HTR-8/SVneo (cell line): Measurements from ENCODE around the gene RUFY1.

Experiments
- DNase-seq: peaks from one replicate; pipeline ENCODE4 v3.0.0; 2011; ENCODE audit warnings: low spot score, mixed read lengths; ENCODE audit not compliant: insufficient read length
- FAIRE-seq: peaks from 2 replicates; lab custom pipeline; 2011; peaks lifted over from hg19 to GRCh38; lab: Jason Lieb, UNC

Gene RUFY1

GRCh38 chr5:179601871-179602625, 51.7 kb downstream of the RUFY1 start:
- FAIRE-seq (no peak), DNase-seq (no peak)

GRCh38 chr5:179603308-179603707, 53.0 kb downstream of the RUFY1 start:
- DNase-seq (no peak), FAIRE-seq (no peak)

DNA sequence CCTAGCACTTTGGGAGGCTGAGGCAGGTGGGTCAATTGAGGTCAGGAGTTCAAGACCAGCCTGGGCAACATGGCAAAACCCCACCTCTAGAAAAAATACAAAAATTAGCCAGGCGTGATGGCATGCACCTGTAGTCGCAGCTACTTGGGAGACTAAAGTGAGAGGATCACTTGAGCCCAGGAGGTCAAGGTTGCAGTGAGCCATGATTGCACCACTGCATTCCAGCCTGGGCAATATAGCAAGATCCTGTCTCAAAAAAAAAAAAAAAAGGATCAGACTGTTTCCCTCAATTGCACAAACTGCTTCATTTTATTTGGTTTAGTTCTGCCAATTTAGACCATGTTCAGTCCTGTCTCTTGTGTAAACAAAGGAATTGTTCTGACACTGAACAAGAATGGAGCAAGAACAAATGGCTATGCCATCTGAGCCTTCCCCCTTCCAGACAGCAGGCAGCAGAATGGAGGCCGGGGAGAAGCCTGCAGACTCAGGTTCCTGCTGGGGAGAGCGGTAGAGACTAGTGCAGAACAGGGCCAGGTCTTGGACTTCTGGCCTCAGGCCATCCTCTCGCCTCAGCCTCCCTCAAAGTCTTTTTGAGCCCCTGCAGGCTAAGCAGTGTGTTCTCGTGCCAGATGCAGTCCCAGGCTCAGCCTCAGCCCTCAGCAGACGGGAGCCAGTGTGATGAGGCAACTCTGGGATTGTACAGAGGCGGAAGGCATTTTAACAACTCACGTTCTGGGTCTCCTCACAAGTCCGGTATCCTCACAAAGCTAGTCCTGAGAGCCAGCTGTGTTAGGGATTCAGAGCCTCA, 54.9 kb downstream of the RUFY1 start:
- no peak for FAIRE-seq
- DNase-seq = no peak

DNA sequence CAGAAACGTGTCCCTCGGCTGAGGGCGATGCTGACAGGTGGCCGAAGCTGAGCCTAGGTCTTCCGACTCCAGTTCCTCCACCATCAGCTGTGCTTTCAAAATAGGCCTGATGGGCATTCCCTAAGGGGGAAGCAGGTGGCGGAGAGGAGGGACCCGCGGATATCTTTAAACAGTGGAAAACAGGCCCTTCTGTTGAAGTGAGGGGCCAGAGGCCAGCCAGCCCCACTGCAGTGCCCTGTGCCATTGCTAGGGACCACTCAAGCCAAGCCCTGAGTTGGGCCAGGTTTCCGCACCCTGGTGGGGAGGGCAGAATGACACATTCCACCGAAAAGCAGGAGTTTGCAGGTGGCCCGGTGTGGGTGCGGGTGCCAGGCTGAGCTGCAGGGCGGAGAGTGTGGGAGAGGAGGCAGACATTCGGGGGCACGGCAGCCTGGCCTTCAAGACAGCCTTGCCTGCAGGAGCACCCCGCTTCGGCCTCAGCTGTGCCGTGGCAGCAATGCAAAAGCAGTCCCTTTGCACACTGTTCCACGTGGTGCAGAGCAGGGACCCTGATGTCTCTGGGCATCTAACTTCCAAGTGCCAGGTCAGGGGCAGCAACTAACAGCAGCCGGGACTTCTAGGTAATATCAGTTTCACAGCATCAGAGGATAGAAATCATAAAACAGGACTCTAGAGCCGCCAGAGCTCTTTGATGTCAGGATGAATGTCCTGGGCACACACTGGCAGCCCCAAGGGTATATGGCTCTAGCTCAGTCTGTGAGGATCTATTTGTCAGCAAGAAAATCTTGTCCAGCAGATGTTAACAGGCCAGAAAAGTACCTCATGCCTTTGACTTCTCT, 55.9 kb downstream of the RUFY1 start:
- FAIRE-seq (no peak), DNase-seq (no peak)

GRCh38 chr5:179606910-179607159, 56.5 kb downstream of the RUFY1 start:
- DNase-seq (no peak), FAIRE-seq (no peak)

DNA sequence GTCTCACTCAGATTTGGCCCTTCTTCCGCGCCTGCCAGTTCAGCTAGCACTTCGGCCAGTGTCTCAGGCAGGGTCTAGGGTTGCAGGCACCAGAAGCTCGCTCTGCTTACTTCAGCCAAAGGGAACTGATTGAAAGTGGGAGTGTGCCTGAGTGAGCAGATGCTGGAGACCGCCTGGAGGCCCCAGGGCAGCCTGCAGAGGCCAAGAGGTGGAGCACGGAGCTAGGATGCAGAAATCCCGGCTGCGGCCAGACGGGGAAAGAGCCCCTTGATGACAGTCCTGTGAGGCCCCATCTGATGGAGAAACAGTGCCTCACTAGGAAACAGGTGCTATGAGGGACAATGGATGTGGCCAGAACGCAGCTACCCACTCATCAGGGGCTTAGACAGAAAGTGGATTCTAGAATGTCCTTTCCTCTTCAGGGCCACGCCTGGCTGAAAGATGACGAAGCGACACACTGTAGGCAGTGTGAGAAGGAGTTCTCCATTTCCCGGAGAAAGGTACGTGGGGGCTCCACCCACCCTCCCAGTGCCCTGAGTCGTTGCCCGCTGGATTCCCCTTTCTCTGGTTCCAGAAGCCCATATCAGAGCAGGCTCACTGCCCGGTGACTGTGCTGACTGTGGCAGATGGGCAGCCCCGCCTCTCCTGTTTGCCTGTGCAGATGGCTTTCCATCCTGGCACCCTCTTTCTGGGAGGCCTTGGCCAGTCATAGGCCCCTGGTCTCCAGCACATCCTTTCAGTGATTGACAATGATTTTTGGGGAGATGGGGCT, 57.0 kb downstream of the RUFY1 start:
- FAIRE-seq = no peak
- DNase-seq = no peak

DNA sequence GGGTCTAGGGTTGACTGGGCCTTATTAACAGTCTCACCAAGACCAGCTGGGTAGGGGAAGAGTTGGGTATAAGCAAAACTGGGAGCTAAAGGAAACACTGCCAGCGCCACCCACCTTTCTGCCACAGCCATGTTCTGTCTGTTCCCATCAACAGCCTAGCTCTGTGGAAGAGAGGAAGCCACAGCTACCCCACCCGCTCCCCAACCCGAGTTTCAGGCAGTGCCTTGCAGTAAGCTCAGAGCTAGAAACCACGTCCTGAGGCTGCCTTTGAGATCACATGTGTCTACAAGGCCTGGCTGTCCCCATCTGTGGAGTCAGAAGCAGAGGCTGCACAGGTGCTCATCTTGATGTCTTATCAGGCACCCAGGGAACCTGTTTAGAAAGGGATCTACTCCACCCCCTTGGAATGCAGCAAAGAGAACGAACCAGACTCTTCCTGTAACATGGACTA, 57.8 kb downstream of the RUFY1 start:
- DNase-seq (no peak), FAIRE-seq (no peak)

GRCh38 chr5:179609834-179610108, 59.4 kb downstream of the RUFY1 start:
- DNase-seq (no peak), FAIRE-seq (no peak)

DNA sequence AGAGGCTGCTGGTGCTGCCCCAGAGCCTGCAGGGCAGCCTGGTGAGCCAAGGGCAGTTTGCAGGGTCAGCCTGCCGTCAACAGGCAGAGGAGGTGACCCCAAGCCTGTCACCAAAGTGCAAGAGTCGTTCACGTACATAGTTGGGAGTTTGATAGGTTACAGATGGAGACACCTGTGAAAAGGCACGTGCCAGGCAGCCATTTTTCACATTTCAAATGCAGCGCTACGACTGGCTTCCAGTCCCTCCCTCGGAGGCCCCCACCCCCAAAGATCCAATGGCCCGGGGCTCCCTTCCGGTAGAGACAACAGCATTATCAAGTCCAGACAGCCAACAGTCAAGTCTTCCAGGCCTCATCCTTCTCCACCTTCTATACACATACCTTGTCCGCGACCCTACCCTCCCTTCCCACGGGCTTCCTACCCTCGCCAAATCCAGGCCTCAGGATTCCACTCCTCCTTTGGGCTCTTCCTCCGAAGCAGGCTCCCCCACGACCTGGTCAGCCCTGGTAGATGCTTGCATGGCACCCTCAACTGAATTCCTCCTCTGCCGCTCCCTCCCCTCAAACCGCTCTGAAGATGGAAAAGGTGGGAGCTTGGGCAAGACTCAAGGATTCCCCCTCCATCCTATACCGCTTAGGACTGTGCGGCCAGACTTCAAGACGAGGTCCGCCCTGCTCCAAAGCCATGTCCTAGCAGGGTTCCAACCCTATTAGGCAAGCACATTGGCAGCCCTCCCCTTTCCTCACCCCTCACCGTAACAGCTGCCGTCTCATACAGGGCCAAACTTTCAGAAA, 60.0 kb downstream of the RUFY1 start:
- DNase-seq = no peak
- no peak for FAIRE-seq

DNA sequence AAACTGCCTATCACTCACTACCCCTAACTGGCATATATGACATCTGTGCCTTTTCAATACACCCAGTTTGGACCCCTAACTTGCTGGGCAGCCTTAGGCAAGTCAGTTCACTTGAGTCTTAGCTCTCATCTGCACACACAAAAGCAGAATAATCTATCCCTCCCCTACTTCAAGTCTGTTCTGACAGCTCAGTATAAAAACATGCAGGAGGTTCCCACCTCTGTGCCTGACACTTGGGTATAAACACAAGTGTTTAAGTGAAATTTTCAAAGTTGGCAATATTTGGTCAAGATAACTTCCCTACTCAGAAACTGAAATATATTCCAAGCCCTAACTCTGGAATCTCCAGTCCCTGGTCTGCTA, 60.5 kb downstream of the RUFY1 start:
- no peak for FAIRE-seq

DNA sequence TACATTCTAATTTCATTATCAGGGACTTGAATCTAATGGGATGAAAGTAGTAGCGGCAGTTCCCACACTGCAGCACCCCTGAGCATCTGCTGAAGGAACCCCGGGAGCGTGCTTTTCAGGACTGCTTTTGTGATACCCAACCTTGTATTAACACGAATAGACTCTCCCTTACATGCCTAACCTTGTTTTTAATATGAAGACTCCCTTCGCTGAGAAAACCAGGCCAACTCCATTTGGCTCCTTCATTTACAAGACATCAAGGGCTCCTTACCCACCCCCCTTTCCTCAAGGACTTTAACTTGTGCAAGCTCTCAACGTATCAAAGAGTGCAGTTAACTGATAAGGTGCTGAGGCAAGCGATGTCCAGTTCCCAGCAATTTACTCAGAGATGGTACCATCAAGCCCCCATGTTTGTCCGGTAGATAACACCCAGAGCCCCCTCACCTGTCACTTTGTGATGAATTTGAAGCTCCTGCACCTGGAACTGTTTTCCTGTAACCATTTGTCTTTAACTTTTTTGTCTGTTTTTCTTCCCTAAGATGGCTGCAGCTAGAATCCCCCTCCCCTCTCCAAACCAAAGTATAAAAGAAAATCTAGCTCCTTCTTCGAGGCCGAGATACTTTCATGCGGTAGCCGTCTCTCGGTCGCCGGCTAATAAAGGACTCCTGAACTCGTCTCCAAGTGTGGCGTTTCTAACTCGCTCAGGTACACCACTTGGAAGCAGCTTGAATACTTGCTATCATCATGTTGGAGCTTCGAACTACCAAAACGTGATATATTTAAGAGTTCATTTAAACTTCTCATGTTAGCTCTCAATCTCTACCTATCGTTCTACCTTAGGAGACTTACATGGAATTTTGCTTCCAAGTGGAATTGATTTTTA, 62.5 kb downstream of the RUFY1 start:
- no peak for FAIRE-seq

More for the DNA sequence above, 60.5 kb downstream of the RUFY1 start:
- DNase-seq = no peak

DNA sequence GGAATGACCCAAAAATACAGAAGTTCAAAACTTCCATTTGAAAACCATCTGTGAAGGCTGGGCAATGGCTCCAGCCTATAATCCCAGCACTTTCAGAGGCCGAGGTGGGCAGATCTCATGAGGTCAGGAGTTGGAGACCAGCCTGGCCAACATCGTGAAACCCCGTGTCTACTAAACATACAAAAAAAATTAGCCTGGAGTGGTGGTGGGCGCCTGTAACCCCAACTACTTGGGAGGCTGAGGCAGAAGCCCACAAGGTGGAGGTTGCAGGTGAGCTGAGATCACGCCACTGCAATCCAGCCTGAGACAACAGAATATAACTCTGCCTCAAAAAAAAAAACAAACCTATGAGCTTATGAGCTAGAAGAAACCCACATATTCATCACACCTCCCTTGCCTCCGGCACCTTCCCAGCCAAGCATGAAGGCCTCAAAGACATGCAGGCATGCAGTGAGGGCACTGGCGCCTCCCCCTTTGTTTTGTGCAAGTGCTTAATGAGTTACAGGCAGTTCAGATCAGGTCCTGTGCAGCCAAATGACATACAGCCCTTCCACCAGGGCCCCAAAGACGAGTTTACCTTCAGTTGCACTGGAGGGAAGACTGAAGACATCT, 63.2 kb downstream of the RUFY1 start:
- FAIRE-seq = no peak

More for the DNA sequence above, 62.5 kb downstream of the RUFY1 start:
- no peak for DNase-seq

DNA sequence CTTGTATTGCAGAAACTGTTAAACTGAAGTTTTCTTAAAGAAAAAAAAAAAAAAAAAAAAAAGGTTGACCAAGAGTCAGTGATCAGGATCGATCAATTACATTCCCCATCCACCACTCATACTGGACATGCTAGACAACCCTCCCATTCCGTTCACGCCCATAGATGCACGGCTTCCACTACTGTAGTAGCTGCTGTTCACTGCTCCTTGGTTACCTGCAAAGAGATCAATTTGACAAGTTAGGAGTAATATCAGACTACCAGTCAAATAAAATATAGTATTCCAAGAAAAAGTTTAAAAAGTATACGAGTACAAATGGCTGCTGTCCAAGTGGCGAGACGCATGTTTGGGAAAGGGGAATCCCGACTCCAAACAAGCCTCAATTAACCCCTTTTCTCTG, 64.4 kb downstream of the RUFY1 start:
- FAIRE-seq = no peak
- no peak for DNase-seq

More for the DNA sequence above, 63.2 kb downstream of the RUFY1 start:
- no peak for DNase-seq

GRCh38 chr5:179615203-179615602, 64.8 kb downstream of the RUFY1 start:
- DNase-seq (no peak), FAIRE-seq (no peak)

DNA sequence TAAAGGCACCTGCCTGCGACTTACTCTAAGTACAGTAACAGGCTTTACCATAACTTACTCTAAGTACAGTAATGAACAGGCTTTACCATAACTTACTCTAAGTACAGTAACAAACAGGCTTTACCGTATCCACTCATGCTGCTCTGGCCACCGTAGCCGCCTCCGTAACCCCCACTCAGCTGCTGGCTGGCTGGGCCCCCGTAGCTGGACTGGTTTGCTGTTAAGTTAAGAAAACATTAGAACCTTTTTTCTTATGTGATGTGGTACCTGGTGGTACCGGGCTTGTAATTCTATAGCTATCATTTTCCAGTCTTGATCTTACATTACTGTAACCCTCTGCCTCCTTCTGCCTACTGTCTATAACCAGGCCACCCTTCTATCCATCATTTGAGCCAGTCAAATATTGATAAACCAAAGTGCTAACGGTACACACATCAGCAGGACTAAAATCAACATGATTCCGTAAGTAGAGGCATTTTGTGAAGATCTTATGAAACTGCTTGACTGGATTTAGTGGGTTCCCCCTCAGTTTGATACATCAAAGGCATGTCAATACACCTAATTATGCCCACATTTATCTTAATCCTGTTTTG, 65.7 kb downstream of the RUFY1 start:
- FAIRE-seq (no peak), DNase-seq (no peak)

DNA sequence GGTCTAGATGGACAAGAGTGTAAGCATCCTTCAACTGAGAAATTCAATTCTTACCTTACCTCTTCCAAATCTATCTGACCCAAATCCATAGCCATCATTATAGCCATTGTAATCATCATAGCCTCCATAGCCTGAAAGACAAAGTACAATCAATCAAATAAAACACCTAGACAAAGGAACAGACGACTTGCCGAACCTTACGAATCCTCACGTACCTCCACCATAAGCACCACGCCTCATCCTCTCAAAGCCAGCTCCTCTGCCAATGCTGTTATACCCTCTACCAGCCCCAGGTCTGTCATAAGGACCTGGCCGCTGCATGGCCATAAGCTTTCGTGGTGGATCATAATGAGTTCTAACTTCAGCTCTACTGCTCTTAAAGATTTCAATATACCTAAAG, 67.6 kb downstream of the RUFY1 start:
- DNase-seq (no peak), FAIRE-seq (no peak)

DNA sequence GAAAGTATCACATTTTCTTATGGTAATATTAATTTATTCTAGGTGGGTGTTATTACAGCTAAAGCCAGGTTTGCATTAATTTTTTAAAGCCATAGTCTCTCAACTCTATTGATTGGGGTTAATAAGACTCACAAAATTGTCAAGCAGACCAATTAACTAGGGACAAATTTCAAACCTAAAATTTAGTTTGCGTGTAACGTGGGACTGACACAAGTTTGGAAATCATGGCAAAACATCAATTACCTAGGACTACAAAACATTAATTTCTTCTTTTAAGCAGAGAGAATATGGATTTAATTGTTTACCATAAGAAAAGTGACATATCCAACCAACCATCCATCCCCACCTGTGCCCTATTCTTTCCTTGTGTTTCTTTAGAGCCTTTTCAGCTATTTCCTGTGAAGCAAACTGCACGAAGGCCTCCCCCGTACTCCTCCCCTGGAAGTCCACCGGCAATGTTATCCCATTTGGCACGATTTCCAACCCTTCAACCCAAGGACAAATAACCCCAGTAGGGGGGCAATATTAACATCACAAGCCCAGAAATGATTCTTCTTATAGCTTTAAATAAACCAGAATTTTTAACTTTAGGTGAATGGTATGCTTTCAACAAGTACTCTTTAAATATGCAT, 68.7 kb downstream of the RUFY1 start:
- DNase-seq = no peak
- FAIRE-seq = no peak
